Astrocyte (in vitro differentiated cells and primary cell): ENCODE data around the gene SUN1.

Experiments used
- EZH2 ChIP-seq: IDR thresholded peaks from 2 replicates; pipeline ENCODE4 v1.6.1; 2012; ENCODE audit warnings: mild to moderate bottlenecking, low read length, inconsistent platforms; ENCODE audit not compliant: insufficient read depth
- TF ChIP-seq, protein P1 (sequence below): IDR thresholded peaks from 2 replicates; pipeline ENCODE4 v1.5.1; 2011; ENCODE audit warnings: low read depth, mild to moderate bottlenecking, inconsistent platforms, low read length, moderate library complexity; ENCODE audit not compliant: insufficient read depth

DNA sequence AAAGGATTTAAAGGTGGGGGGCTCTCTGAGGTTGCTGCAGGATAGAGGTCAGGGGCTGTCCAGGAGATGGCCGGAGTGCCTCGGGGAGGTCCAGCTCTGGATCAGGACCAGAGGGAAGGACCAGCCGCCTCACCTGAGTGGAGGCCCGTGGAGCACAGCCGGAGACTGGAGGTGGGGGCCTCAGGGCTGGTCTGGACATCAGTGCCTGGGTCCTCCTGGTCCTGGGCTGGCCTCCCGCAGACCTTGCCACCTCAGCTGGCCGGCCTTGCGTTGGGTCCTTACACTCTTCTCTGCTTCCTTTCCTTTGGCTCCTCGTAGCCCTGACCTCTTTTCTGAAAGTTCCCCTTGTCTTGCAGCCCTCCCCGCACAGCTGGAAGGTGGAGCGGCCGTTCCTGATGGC lies 2.0 kb downstream of the SUN1 start:
- TF ChIP-seq, protein P1, sequence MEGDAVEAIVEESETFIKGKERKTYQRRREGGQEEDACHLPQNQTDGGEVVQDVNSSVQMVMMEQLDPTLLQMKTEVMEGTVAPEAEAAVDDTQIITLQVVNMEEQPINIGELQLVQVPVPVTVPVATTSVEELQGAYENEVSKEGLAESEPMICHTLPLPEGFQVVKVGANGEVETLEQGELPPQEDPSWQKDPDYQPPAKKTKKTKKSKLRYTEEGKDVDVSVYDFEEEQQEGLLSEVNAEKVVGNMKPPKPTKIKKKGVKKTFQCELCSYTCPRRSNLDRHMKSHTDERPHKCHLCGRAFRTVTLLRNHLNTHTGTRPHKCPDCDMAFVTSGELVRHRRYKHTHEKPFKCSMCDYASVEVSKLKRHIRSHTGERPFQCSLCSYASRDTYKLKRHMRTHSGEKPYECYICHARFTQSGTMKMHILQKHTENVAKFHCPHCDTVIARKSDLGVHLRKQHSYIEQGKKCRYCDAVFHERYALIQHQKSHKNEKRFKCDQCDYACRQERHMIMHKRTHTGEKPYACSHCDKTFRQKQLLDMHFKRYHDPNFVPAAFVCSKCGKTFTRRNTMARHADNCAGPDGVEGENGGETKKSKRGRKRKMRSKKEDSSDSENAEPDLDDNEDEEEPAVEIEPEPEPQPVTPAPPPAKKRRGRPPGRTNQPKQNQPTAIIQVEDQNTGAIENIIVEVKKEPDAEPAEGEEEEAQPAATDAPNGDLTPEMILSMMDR = no peak
- no peak for TF ChIP-seq EZH2
